IMR-90 (cell line): Measurements from ENCODE around the gene MAP2K2. TPM values are rescaled to one million over a fixed set of nuclear protein-coding genes. Genes with fewer than 3 reads are reported as not detected.

Experiments used
- ATAC-seq: fragments of 200-7000 bp; cut with Tn5 transposase; 2 replicates; pipeline ENCODE4 v1.9.1; 2020; ENCODE audit warnings: low read depth, mild to moderate bottlenecking, moderate library complexity
- BruUV-seq: library from RNA; stranded (reverse); fragments of 400-500 nt; replicated peaks from 2 replicates; lab custom pipeline; 2021; lab: Mats Ljungman, UMichigan
- CTCF ChIA-PET: fragments of 300-600 bp; formaldehyde crosslinking; extraction: SDS; loops from one replicate; lab custom pipeline; 2021; ENCODE audit warnings: antibody characterized with exemption; lab: Yijun Ruan, JAX
- POLR2A ChIA-PET: fragments of 300-600 bp; sonication (Branson Sonifier 250); formaldehyde crosslinking; loops from one replicate; lab custom pipeline; 2022; ENCODE audit warnings: antibody characterized with exemption; ENCODE audit not compliant: unreplicated experiment; lab: Charles Lee
- DNase-seq: peaks from one replicate; pipeline ENCODE4 v3.0.0; 2013
- H2AFZ ChIP-seq: replicated peaks from 2 replicates; pipeline ENCODE3; 2013; ENCODE audit warnings: low read length, mild to moderate bottlenecking; ENCODE audit not compliant: poor library complexity
- H2AK5ac ChIP-seq: 2 replicates; pipeline ENCODE4 v1.6.1; 2013; ENCODE audit warnings: low read depth, low read length, inconsistent platforms
- H2AK9ac ChIP-seq: replicated peaks from 2 replicates; pipeline ENCODE3; 2013; ENCODE audit warnings: mild to moderate bottlenecking, low read depth, low read length, moderate library complexity; ENCODE audit not compliant: poor library complexity
- H2BK120ac ChIP-seq: 2 replicates; pipeline ENCODE4 v1.6.1; 2013; ENCODE audit warnings: low read depth, low read length, inconsistent platforms
- H2BK15ac ChIP-seq: 3 replicates; pipeline ENCODE4 v1.6.1; 2013; ENCODE audit warnings: low read depth, low read length, inconsistent platforms
- H2BK20ac ChIP-seq: 2 replicates; pipeline ENCODE4 v1.6.1; 2013; ENCODE audit warnings: low read depth, mild to moderate bottlenecking, inconsistent platforms, low read length, moderate library complexity
- H2BK5ac ChIP-seq: 2 replicates; pipeline ENCODE4 v1.6.1; 2013; ENCODE audit warnings: mild to moderate bottlenecking, low read depth, low read length, inconsistent platforms; ENCODE audit not compliant: poor library complexity, severe bottlenecking
- H3K14ac ChIP-seq: replicated peaks from 2 replicates; pipeline ENCODE4 v1.6.1; 2013; ENCODE audit warnings: low read depth, low read length, inconsistent platforms
- H3K18ac ChIP-seq: 2 replicates; pipeline ENCODE4 v1.6.1; 2013; ENCODE audit warnings: low read depth, low read length, control low read depth
- H3K23ac ChIP-seq: 2 replicates; pipeline ENCODE4 v1.6.1; 2013; ENCODE audit warnings: low read depth, low read length, inconsistent platforms
- H3K27ac ChIP-seq: 2 replicates; pipeline ENCODE4 v1.5.1; 2013; ENCODE audit warnings: mild to moderate bottlenecking, control low read depth, low read length; ENCODE audit not compliant: insufficient read depth
- H3K27me3 ChIP-seq: 2 replicates; pipeline ENCODE4 v1.6.1; 2013; ENCODE audit warnings: low read length; ENCODE audit not compliant: control insufficient read depth, insufficient read depth
- H3K36me3 ChIP-seq: 2 replicates; pipeline ENCODE4 v1.6.1; 2013; ENCODE audit warnings: low read length, mixed read lengths; ENCODE audit not compliant: control insufficient read depth, insufficient read depth
- H3K4ac ChIP-seq: 2 replicates; pipeline ENCODE4 v1.6.1; 2013; ENCODE audit warnings: low read depth, low read length, inconsistent platforms
- H3K4me1 ChIP-seq: 2 replicates; pipeline ENCODE4 v1.6.1; 2013; ENCODE audit warnings: low read length, mixed read lengths; ENCODE audit not compliant: control insufficient read depth, insufficient read depth
- H3K4me2 ChIP-seq: 2 replicates; pipeline ENCODE4 v1.6.1; 2013; ENCODE audit warnings: low read depth, mild to moderate bottlenecking, control low read depth, low read length, moderate library complexity
- H3K4me3 ChIP-seq: 2 replicates; pipeline ENCODE4 v1.5.1; 2013; ENCODE audit warnings: low read depth, mild to moderate bottlenecking, control low read depth, low read length, moderate library complexity; ENCODE audit not compliant: insufficient read depth
- H3K56ac ChIP-seq: 2 replicates; pipeline ENCODE4 v1.6.1; 2013; ENCODE audit warnings: low read length, inconsistent platforms; ENCODE audit not compliant: insufficient read depth; ENCODE audit errors: extremely low read depth
- H3K79me1 ChIP-seq, 2 experiments: 2 replicates each; pipeline ENCODE4 v1.6.1; 2013; ENCODE audit warnings: low read length in 2 of 2, inconsistent platforms in 1 of 2, low read depth in 1 of 2
- H3K9ac ChIP-seq: 2 replicates; pipeline ENCODE4 v1.6.1; 2013; ENCODE audit warnings: low read depth, low read length, control low read depth
- H3K9me1 ChIP-seq: 2 replicates; pipeline ENCODE4 v1.6.1; 2013; ENCODE audit warnings: low read length, inconsistent platforms; ENCODE audit not compliant: insufficient read depth
- H3K9me3 ChIP-seq: 2 replicates; pipeline ENCODE4 v1.6.1; 2013; ENCODE audit warnings: low read length; ENCODE audit not compliant: control insufficient read depth, insufficient read depth
- H4K20me1 ChIP-seq: 2 replicates; pipeline ENCODE4 v1.6.1; 2013; ENCODE audit warnings: low read length, inconsistent platforms; ENCODE audit not compliant: insufficient read depth
- H4K5ac ChIP-seq: 2 replicates; pipeline ENCODE4 v1.6.1; 2013; ENCODE audit warnings: mild to moderate bottlenecking, low read depth, low read length, control low read depth
- H4K8ac ChIP-seq, 2 experiments: 2 replicates each; pipeline ENCODE4 v1.6.1; 2013; ENCODE audit warnings: low read depth in 2 of 2, low read length in 2 of 2, control low read depth in 1 of 2, inconsistent platforms in 1 of 2
- H4K91ac ChIP-seq: 2 replicates; pipeline ENCODE4 v1.6.1; 2013; ENCODE audit warnings: low read depth, low read length, inconsistent platforms; ENCODE audit not compliant: insufficient read depth
- BHLHE40 ChIP-seq: fragments of 150-350 bp; IDR thresholded peaks from 2 replicates; pipeline ENCODE4 v1.6.1; 2016; ENCODE audit warnings: mild to moderate bottlenecking, low read depth, low read length
- CEBPB ChIP-seq: IDR thresholded peaks from 2 replicates; pipeline ENCODE4 v1.6.1; 2012; ENCODE audit warnings: low read depth, low read length, improper control_type of control experiment
- CHD1 ChIP-seq: IDR thresholded peaks from 2 replicates; pipeline ENCODE4 v1.6.1; 2012; ENCODE audit warnings: low read depth, low read length, improper control_type of control experiment
- CTCF ChIP-seq: conservative IDR thresholded peaks from 2 replicates; pipeline ENCODE4 v1.5.1; 2012; ENCODE audit warnings: mild to moderate bottlenecking, low read depth, low read length, improper control_type of control experiment
- ELK1 ChIP-seq: fragments of 150-350 bp; IDR thresholded peaks from 2 replicates; pipeline ENCODE4 v1.6.1; 2016; ENCODE audit warnings: low read depth, mild to moderate bottlenecking, low read length, moderate library complexity, borderline replicate concordance
- FOS ChIP-seq: fragments of 150-350 bp; IDR thresholded peaks from 2 replicates; pipeline ENCODE4 v1.6.1; 2016; ENCODE audit warnings: low read depth, low read length
- MAFK ChIP-seq: IDR thresholded peaks from 2 replicates; pipeline ENCODE4 v1.6.1; 2012; ENCODE audit warnings: low read depth, low read length, improper control_type of control experiment
- MAZ ChIP-seq: IDR thresholded peaks from 2 replicates; pipeline ENCODE4 v1.6.1; 2012; ENCODE audit warnings: low read depth, mild to moderate bottlenecking, low read length, improper control_type of control experiment, moderate library complexity, borderline replicate concordance
- MXI1 ChIP-seq: IDR thresholded peaks from 2 replicates; pipeline ENCODE4 v1.6.1; 2012; ENCODE audit warnings: low read depth, mild to moderate bottlenecking, low read length, moderate library complexity, borderline replicate concordance
- NFE2L2 ChIP-seq: fragments of 150-350 bp; IDR thresholded peaks from 2 replicates; pipeline ENCODE4 v1.6.1; 2016; ENCODE audit warnings: low read depth, mild to moderate bottlenecking, low read length
- POLR2A ChIP-seq: IDR thresholded peaks from 2 replicates; pipeline ENCODE4 v1.6.1; 2012; ENCODE audit warnings: mild to moderate bottlenecking, low read depth, low read length
- RAD21 ChIP-seq: IDR thresholded peaks from 2 replicates; pipeline ENCODE4 v1.6.1; 2012; ENCODE audit warnings: low read length, improper control_type of control experiment
- RCOR1 ChIP-seq: IDR thresholded peaks from 2 replicates; pipeline ENCODE4 v1.6.1; 2012; ENCODE audit warnings: mild to moderate bottlenecking, low read length, improper control_type of control experiment; ENCODE audit not compliant: insufficient replicate concordance
- SMC3 ChIP-seq: fragments of 150-350 bp; IDR thresholded peaks from 2 replicates; pipeline ENCODE4 v1.6.1; 2016; ENCODE audit warnings: low read depth, mild to moderate bottlenecking, antibody characterized with exemption, low read length, moderate library complexity
- USF2 ChIP-seq: fragments of 150-350 bp; IDR thresholded peaks from 2 replicates; pipeline ENCODE4 v1.6.1; 2017; ENCODE audit warnings: mild to moderate bottlenecking, antibody characterized with exemption, low read length, low read depth
- WGBS, 2 experiments: methylation state at CpG; one replicate each; pipeline versions ENCODE4 v1.1.5 to v1.1.7; 2013; ENCODE audit warnings: missing lambda C conversion rate in 2 of 2; ENCODE audit not compliant: insufficient read length in 1 of 2; ENCODE audit errors: extremely low coverage in 2 of 2; 5-methylcytosine and 5-hydroxymethylcytosine counted together
- dilution Hi-C: fragments of 300-500 bp; cut with HindIII; formaldehyde crosslinking; loops from one replicate; pipeline ENCODE4 v1.14.3; 2018; ENCODE audit warnings: low sequenced_read_pairs; ENCODE audit not compliant: unreplicated experiment
- in situ Hi-C: fragments of 300-500 bp; cut with MboI; formaldehyde crosslinking; loops from 3 replicates; pipeline ENCODE4 v1.14.3; 2019; ENCODE audit warnings: low sequenced_read_pairs, inconsistent platforms, mixed read lengths
- intact Hi-C: fragments of 100-400 bp; cut with micrococcal nuclease; formaldehyde crosslinking; loops from 2 replicates; pipeline ENCODE4 v1.10.0; 2022
- polyA plus RNA-seq, 3 experiments: library from polyadenylated mRNA; depleted of rRNA; stranded (reverse); fragments of >200 nt; gene quantifications; 2 replicates each; pipeline ENCODE4 v1.2.3, GENCODE V29; 2012; ENCODE audit warnings: low replicate concordance in 1 of 3
- total RNA-seq: library from RNA; depleted of rRNA; stranded (reverse); fragments of >200 nt; gene quantifications from 2 replicates; pipeline ENCODE4 v1.2.3, GENCODE V29; 2012

MAP2K2 gene
- total and polyA plus RNA-seq, 2 of the 4 experiments (the other 2 are of a cell fraction) = 115 to 151 TPM

GRCh38 chr19:4154571-4155312 lies 30.8 kb upstream of the MAP2K2 start:
- Histone ChIP-seq H3K23ac (no peak overlapping the region), H4K91ac (no peak overlapping the region), H3K9me3 (no peaks in the 10 kb centered on the region), H2BK15ac (no peak overlapping the region), H2BK20ac (no peak overlapping the region), H3K4me1 (no peaks in the 10 kb centered on the region), H4K5ac (no peak overlapping the region), H2AFZ (no peak overlapping the region), H3K18ac (no peak overlapping the region), H3K56ac (no peak overlapping the region), H3K14ac (no peak overlapping the region), H3K4me2 (no peak overlapping the region), H2BK120ac (no peak overlapping the region), H3K9ac (no peak overlapping the region), H2AK9ac (no peak overlapping the region), H2AK5ac (no peak overlapping the region), H3K79me1 (no peaks in the 10 kb centered on the region), H3K27me3 (peaks cover 27% of the 10 kb centered on the region), H2BK5ac (no peak overlapping the region), H3K27ac (no peak overlapping the region), H3K4ac (no peak overlapping the region), H3K36me3 (no peaks in the 10 kb centered on the region), H3K4me3 (no peak overlapping the region), H4K8ac (no peak overlapping the region), H4K20me1 (no peaks in the 10 kb centered on the region; the same call in 1 of the 2 replicates), H3K9me1 (no peaks in the 10 kb centered on the region)
- dilution Hi-C loops = no loop called here
- no peak for ATAC-seq
- WGBS, 2 experiments = 68% methylated on average over 8 of the region's 21 CpGs; no CpG with 5 or more reads in 1 of the 2 experiments
- TF ChIP-seq USF2 = no peak
- no peak for TF ChIP-seq SMC3
- no peak for TF ChIP-seq BHLHE40
- no peak for TF ChIP-seq MAZ
- TF ChIP-seq MXI1 = no peak
- TF ChIP-seq NFE2L2 = no peak
- no peak for TF ChIP-seq RAD21
- no peak for TF ChIP-seq POLR2A
- TF ChIP-seq MAFK = no peak
- no peak for TF ChIP-seq CHD1
- no peak for TF ChIP-seq ELK1
- no peak for TF ChIP-seq RCOR1
- TF ChIP-seq CEBPB = no peak
- TF ChIP-seq FOS = no peak
- no peak for TF ChIP-seq CTCF
- intact Hi-C loops = no loop called here
- POLR2A ChIA-PET = no interaction called here
- no TSS peak for BruUV-seq
- CTCF ChIA-PET = interaction anchor here (1.2 kb wide), 1 partner anchor 9 kb away, joined by 5 read pairs; no protein-coding TSS in a partner anchor
- DNase-seq = no peak
- in situ Hi-C loops = no loop called here
